ENCODE data around the gene HTRA3.

HTRA3 gene

DNA sequence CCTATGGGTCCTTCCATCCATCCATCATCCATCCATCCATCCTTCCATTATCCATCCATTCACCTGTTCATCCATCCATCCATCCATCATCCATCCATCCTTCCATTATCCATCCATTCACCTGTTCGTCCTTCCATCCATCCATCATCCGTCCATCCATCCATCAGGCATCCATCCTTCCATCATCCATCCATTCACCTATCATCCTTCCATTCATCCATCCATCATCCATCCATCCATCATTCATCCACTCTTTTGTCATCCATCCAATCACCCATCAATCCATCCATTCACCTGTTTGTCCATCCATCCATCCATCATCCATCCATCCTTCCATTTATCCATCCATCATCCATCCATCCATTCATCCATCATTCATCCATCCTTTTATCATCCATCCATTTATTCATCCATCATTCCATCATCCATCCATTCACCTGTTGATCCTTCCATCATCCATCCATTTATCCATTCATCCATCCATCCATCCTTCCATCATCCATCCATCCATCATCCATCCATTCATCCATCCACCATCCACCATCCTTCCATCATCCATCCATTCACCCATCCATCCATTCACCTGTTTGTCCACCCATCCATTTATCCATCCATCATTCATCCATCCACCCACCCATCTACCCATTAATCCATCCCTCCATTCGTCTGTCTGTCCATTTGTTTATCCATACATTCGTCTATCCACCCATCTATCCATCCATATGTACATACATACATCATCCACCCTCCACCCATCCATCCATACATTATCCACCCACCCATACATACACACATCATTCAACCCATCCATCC lies 35.7 kb upstream of the HTRA3 start:
- in situ Hi-C loops (cut with MboI; ENCODE audit: low sequenced_read_pairs) = no loop called here

DNA sequence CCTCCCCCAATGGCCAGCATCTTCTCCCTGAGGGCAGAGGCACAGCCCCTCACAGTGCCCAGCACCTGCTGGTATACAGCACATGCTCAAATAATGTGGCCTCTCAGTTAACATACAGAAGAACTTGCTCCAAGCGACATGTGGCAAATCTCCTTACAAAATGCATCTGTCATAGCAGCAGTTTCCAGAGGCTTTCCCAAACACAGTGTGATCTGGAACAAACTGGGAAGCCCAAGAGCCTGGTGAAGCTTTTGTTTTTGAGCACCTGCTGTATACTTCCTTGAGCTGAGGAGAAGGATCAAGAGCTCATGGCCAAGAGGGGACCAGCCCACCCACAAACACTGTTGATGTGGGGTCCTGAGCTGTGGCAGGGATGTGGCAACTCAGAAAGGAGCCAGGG lies 34.8 kb upstream of the HTRA3 start:
- in situ Hi-C loops (cut with MboI; ENCODE audit: low sequenced_read_pairs) = no loop called here

DNA sequence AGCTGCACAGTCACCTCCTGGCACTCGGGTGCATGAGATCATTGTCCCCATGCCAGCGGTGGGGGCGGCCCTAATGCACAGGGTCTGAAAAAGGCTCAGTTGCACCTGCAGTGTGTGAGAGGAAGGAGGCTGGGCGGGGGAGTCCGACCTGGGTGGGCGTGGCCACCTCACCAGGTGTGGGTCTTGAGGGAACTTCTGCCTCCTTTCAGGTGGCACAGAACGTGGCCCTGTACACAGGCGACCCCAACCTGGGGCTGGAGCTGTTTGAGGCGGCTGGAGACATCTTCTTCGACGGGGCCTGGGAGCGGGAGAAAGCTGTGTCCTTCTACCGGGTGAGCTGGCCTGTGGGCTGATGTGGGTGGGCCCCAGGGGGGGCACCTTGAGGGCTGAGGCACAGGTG lies 34.3 kb upstream of the HTRA3 start:
- in situ Hi-C loops (cut with MboI; ENCODE audit: low sequenced_read_pairs) = no loop called here

DNA sequence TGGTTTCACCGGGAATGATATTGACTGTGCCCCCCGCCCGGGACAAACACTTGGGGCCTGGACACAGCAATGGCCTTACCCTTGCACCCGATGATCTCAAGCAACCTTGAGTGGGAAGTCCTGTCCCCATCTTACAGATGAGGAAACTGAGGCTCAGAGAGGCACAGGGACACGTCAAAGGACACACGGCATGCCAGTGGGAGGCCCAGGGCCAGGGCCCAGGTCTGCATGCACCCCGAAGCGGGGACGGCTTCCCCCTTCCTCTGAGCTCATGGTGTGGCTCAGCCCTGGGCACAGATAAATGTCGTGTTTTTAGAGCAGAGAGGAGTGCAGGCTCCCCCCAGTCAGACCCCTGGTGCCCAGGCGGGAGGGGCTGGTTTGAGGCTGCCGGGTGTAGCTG lies 33.9 kb upstream of the HTRA3 start:
- in situ Hi-C loops (cut with MboI; ENCODE audit: low sequenced_read_pairs) = no loop called here

DNA sequence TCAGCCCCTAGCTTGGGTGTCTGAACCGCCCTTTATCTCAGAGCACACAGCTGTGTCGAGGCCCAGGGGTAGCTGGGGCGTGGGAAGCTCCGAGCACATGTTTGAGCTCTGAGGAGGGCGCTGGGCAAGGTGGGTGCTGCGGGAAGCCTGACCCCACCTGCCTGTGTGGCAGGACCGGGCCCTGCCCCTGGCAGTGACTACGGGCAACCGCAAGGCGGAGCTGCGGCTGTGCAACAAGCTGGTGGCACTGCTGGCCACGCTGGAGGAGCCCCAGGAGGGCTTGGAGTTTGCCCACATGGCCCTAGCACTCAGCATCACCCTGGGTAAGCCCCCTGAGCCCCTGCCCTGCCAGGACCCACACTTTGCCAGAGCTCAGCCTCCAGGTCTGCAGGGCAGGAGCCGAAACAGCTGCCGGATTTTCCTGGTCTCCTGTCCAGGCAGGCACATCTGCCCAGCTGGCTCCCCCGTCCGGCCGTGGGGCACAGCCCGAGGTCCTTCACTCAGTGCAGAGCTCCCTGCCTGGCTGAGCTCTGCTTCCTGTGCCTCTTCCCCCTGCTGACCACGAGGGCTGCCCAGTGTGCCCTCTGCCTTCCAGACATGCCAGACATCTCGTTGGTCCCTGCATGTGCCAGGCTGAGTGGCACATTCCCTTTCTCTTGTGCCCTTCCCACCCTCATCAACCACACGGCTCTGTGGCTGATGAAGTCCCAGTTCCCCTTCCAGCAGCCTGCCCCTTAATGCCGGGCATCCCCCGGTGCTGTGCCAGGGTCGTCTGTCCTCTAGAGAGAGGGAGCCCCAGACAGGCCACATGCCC lies 33.2 kb upstream of the HTRA3 start:
- in situ Hi-C loops (cut with MboI; ENCODE audit: low sequenced_read_pairs) = no loop called here

DNA sequence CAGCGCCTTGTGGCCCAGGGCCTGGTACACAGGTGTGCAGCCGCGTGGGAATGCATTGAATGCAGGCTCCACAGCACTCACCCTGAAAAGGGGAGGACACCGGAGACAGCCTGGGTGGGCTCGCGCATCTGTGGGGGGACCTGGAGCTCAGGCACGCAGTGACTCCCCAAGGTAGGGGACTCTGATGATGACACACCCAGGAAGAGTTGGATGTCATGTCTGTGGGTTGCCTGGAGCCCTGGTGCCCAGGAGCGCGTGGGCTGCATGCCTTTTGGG lies 32.7 kb upstream of the HTRA3 start:
- in situ Hi-C loops (cut with MboI; ENCODE audit: low sequenced_read_pairs) = no loop called here

DNA sequence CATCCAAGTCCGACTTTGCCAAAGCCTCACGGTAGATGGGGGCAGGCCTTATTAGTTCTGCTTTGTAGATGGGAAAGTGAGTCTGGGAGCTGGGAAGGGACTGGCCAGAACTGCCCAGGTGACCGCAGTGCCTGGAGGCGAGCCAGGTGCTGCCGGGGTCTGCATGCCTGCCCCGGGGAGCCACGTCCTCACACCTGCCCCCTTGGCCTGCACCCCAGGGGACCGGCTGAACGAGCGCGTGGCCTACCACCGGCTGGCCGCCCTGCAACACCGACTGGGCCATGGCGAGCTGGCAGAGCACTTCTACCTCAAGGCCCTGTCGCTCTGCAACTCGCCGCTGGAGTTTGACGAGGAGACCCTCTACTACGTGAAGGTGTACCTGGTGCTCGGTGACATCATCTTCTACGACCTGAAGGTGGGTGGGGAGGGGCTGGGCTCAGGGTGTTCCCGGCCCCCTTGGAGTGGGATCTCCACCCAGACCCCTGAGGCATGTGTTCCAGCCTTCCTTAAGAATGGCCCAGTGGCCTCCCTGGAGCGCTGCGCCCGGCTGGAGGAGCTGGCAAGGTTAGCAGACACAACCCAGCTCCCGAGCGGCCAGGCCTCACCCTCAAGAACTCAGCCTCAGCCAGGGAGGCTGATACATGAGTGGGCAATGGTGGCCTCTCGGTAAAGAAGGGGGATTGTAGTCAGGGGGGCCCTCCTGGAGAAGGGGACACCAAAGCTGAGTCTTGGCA lies 32.1 kb upstream of the HTRA3 start:
- in situ Hi-C loops (cut with MboI; ENCODE audit: low sequenced_read_pairs) = no loop called here

DNA sequence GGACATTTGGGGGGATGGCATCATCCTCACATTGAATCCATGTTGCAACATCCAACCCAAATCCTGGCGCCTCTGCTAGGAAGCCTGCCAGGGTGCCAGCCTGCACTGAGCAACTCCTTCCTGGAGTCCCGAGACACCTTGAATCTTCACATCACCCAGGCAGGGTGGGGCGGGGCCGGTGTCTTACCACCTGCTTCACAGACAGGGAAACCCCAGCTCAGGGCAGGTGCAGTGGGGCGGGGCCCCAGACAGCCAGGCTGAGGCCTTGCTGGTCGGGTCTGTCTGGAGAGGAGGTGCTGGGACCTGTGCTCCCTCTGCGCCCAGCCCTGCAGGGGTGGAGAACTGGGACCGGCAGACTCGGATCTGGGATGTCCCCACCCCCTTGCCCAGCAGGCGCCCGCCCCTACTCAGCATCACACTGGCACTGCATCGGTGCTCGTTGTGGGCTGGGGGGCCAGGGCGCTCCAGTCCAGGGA lies 31.5 kb upstream of the HTRA3 start:
- in situ Hi-C loops (cut with MboI; ENCODE audit: low sequenced_read_pairs) = no loop called here

DNA sequence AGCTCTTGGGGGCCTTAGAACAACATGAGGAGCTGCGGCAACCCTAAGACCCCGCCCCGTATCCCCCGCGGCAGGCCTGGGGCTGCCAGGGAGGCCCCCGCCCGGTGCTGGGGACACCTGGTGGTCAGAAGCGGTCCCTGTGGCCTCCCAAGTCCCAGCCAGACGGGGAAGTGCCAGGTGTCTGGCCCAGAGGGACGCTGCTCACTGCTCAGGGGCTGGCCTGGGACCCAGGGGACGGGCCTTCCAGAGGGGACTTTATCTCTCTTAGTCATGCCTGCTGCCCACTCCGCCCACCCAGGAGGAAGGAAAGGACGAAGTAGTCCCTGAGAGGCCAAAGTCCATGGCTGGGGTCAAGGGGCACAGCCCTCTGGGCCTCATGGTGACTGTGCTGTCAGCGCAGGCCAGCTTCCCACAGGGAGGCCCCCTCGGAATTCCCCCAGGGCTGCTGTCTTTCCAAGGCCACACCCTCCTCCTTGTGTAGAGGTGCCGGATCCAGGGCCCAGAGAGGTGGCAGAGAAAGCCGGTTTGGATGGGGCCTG lies 31.0 kb upstream of the HTRA3 start:
- in situ Hi-C loops (cut with MboI; ENCODE audit: low sequenced_read_pairs) = no loop called here

DNA sequence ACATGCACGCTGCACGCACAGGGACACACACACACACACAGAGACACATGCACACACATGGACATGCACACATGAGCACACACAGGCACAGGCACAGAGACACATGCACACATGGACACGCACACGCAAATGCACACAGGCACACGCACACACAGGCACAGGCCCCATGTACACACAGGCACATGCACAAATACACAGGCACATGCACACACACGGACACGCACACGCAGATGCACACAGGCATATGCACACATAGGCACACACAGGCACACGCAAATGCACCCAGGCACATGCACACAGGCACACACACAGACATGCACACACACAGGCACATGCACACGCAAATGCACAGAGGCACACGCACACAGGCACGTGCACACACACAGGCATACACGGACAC lies 30.3 kb upstream of the HTRA3 start:
- in situ Hi-C loops (cut with MboI; ENCODE audit: low sequenced_read_pairs) = no loop called here

DNA sequence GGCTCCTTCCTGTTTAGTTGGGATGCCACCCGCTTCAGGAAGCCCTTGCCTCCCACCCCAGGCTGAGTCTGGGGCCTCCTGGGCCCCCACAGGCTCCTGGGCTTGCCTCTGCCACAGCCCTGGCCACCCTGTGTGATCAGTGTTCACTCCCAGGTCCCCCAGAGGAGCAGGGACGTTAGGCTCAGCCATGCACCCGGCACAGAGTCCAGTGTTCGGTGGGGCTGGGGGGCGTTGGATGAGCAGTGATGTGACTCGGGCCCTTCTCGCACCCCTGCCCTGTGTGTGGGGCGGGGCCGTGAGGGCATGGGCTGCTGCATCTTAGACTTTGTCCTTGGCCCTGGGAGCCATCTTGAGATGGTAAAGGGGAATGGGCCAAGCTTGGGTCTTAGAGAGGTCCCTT lies 29.9 kb upstream of the HTRA3 start:
- in situ Hi-C loops (cut with MboI; ENCODE audit: low sequenced_read_pairs) = loop anchor here (10.0 kb wide), 1 partner anchor 165 kb away; no protein-coding TSS in a partner anchor

DNA sequence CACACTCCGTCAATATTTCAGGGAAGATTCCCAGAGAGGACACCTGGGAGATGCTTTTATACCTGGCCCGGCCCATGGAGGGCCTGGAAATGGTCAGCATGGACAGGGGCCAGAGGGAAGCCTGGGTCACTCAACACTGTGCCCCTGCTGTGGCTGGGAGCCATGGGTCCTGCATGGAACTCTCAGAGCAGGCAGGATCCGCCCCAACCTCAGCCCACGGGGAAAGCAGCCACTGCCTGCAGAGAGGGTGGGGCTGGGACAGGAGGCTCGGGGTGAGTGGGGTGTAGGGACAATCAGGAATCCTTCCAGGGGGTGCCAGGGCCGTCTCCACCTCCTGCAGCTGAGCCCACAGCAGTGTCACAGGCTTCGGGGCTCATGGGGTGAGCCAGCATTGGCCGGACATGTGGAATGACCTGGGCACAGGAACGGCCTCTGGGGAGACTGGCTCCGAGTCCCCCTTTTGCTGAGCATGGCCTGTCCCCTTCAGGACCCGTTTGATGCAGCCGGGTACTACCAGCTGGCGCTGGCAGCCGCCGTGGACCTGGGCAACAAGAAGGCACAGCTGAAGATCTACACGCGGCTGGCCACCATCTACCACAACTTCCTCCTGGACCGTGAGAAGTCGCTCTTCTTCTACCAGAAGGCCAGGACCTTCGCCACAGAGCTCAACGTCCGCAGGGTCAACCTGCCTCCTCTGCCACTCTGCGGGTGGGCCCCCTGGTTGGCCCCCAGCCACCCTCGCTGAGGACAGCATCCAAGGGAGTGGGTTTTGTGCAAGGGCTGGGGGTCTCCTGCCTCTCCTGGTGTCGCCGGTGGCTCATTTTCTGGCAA lies 29.1 kb upstream of the HTRA3 start:
- in situ Hi-C loops (cut with MboI; ENCODE audit: low sequenced_read_pairs) = loop anchor here (10.0 kb wide), 1 partner anchor 164 kb away; no protein-coding TSS in a partner anchor

DNA sequence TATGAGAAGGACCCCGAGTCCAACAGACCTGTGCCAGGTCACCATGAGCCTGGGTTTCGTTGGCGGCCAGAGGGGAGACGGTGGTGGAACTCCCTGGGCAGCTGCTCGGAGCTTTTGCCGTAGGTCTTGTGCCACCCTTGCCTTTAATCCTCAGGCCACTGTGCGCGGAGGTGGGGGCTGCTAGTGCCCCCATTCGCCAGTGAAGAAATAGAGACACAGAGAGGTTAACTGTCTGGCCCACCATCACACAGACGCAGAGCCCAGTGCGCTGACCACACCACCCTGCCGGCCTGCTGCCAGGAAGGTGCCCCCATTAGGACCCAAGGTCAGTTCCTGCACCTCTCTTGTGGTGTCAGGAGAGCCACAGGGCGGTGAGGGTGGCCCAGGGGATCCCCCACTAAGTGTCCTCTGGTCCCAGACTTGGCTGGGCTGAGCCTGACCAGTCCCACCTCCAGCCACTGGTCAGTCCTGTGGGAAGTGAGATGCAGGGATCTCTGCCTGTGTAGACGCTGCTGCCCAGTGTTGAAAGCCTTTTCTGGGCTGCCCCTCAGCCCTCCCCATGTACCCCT lies 28.3 kb upstream of the HTRA3 start:
- in situ Hi-C loops (cut with MboI; ENCODE audit: low sequenced_read_pairs) = loop anchor here (10.0 kb wide), 1 partner anchor 164 kb away; no protein-coding TSS in a partner anchor

DNA sequence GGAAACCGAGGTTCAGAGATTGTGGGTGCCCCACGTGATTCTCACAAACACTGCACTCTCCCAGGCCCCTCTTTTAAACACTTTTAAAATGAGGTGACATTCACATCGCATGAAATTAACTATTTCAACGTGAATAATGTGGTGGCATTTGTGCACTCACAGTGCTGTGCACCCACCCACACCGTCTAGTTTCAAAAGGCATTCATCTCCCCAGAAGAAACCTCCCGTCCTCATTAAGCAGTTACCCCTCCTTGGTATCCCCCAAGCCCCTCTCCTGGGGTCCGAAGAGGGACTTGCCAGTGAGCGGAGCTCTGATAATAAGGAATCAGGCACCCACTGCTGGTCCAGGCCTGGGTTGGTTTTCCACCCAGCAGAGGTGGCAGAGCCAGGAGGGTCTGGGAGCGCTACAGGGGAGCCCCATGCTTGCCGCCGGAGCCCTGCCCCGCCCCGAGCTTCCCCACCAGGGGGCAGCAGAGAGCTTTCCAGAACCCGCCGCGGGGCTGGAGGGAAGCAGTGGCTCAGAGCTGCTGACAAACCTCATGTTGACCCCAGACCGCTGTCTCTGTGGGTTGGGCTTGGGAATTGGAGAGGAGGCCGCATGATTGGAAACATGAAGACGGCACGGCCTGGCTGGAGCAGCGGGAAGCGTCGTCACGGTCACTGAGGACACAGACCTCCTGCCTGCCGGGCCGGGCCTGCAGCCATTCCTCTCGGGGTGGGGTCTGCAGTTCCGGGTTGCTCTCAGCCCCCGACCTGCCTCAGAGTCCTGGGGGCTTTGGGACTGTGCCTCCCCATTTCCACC lies 27.5 kb upstream of the HTRA3 start:
- in situ Hi-C loops (cut with MboI; ENCODE audit: low sequenced_read_pairs) = loop anchor here (10.0 kb wide), 1 partner anchor 163 kb away; no protein-coding TSS in a partner anchor

DNA sequence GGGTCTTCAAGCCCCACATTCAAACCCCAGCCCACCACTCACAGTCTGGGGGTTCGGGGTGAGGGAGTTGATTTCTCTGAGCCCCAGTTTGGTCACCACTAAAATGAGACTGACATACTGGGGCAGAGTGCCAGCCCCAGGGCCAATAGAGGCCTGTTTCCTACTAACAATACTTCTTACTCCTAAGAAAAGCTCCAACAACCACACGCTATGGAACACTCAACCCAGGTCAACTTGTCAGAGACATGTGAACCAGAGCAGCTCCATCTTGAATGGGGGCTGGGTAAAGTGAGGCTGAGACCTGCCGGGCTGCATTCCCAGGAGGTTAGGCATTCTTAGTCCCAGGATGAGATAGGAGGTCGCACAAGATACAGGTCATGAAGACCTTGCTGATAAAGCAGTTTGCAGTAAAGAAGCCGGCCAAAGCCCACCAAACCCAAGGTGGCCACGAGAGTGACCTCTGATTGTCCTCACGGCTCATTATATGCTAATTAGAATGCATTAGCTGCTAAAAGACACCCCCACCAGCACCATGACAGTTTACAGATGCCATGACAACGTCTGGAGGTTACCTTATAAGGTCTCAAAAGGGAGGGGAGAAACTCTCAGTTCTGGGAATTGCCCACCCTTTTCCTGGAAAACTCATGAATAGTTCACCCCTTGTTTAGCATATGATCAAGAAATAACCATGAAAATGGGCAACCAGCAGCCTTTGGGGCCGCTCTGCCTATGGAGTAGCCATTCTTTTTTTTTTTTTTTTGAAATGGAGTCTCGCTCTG lies 26.6 kb upstream of the HTRA3 start:
- in situ Hi-C loops (cut with MboI; ENCODE audit: low sequenced_read_pairs) = loop anchor here (10.0 kb wide), 1 partner anchor 162 kb away; no protein-coding TSS in a partner anchor

DNA sequence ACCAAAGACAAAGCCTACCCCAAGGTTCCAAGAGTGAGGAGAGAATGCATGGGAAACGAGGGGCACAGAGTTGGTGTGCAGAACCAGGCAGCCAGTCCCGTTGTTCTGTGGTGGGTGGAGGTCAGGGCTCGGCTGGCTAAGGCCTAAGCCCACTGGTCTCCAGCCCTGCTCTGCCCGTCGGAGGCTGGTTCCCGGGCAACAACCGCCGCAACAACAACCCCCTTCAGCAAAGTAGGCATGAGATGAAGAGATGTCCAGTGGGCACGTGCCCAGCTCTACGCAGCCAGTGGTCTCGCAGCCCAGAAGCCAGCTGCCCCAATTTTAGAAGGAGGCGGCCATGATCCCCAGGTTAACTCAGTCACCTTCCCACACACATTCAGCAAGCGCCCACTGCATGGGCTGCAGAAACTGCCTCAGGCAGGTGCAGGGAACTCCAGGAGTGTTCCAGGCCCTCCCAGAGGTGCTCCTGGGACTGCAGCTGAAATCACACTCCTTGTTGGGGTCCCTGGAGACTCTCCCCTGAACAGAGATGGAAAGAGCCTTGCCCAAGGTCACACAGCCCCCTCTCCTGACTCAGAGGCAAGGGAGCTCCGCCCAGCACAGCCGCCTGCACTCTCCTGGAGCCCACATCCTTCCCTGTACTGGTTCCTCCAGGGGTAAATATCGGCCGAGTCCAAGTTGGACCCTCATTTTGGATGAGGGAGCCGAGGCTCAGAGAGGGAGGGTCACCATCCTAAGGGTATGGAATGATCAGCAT lies 25.4 kb upstream of the HTRA3 start:
- in situ Hi-C loops (cut with MboI; ENCODE audit: low sequenced_read_pairs) = loop anchor here (10.0 kb wide), 1 partner anchor 161 kb away; no protein-coding TSS in a partner anchor

DNA sequence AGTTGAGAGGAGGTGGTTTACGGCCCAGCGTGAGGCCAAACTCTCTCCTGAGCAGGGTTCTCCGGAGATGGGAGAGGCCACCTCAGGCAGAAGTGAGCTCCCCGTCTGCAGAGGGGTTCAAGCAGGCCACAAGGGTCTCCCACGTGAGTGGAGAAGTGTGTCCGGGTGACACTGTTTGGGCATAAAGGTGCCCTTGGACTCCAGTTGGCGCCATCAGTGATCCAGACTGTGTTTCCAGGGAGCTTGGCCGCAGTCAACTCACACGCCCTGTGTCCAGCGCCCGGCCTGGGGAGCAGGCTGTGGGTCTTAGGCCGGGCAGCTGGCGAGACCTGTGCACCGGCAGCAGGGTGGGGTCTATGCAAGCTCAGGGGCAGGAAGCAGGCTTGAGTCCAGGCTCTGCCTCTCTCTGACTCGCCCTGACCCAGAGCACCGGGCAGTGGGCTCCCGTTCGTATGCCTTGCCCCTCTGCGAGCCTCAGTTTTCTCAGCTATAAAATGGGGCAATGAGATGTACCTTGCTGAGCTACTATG lies 24.6 kb upstream of the HTRA3 start:
- in situ Hi-C loops (cut with MboI; ENCODE audit: low sequenced_read_pairs) = loop anchor here (10.0 kb wide), 1 partner anchor 160 kb away; no protein-coding TSS in a partner anchor

All from HL-60/S4 treated with retinoic acid at 250 ng/mL for 4 days and 3 days (cell line).